EL (cell line): Measurements from ENCODE around the gene EPHA1.

Experiments
- DNase-seq: peaks from one replicate; pipeline ENCODE4 v3.0.0-alpha.2; 2016

Gene EPHA1

GRCh38 chr7:143408686-143409561 lies at the start of gene EPHA1:
Gene EPHA1, minus strand, starts transcription at chr7:143408856. Its CDS starts 51 bp downstream, at chr7:143408805.
- no peak for DNase-seq

GRCh38 chr7:143458263-143458662 lies 49.6 kb upstream of the EPHA1 start:
- DNase-seq: peak; percentile 67

- peak; percentile 50 for DNase-seq
Measured at GRCh38 chr7:143456992-143457793, 48.5 kb upstream of the EPHA1 start.

- DNase-seq: no peak
Measured at GRCh38 chr7:143455942-143456341, 47.3 kb upstream of the EPHA1 start.

- no peak for DNase-seq
Measured at GRCh38 chr7:143455491-143455890, 46.8 kb upstream of the EPHA1 start.

- peak; percentile 4 for DNase-seq
Measured at GRCh38 chr7:143454091-143454680, 45.5 kb upstream of the EPHA1 start.

- DNase-seq: no peak
Measured at GRCh38 chr7:143452495-143452894, 43.8 kb upstream of the EPHA1 start.

GRCh38 chr7:143451746-143452145 lies 43.1 kb upstream of the EPHA1 start:
- DNase-seq: no peak

- DNase-seq: no peak
Measured at GRCh38 chr7:143451122-143451521, 42.5 kb upstream of the EPHA1 start.

GRCh38 chr7:143449793-143450192 lies 41.1 kb upstream of the EPHA1 start:
- DNase-seq: no peak

GRCh38 chr7:143448429-143448828 lies 39.8 kb upstream of the EPHA1 start:
- DNase-seq: no peak

GRCh38 chr7:143447466-143447865 lies 38.8 kb upstream of the EPHA1 start:
- no peak for DNase-seq

- DNase-seq: no peak
Measured at GRCh38 chr7:143444785-143445184, 36.1 kb upstream of the EPHA1 start.

GRCh38 chr7:143444063-143444782 lies 35.6 kb upstream of the EPHA1 start:
- no peak for DNase-seq

- DNase-seq: no peak
Measured at GRCh38 chr7:143443153-143443552, 34.5 kb upstream of the EPHA1 start, which contains the start of gene TAS2R60. Gene TAS2R60, plus strand, starts transcription at chr7:143443453. Its CDS starts 0 bp downstream, at chr7:143443453.

- DNase-seq: no peak
Measured at GRCh38 chr7:143439866-143440265, 31.2 kb upstream of the EPHA1 start.

- no peak for DNase-seq
Measured at GRCh38 chr7:143437578-143437977, 28.9 kb upstream of the EPHA1 start.

GRCh38 chr7:143436325-143436946 lies 27.8 kb upstream of the EPHA1 start:
- DNase-seq: no peak

- no peak for DNase-seq
Measured at GRCh38 chr7:143435266-143435665, 26.6 kb upstream of the EPHA1 start.

GRCh38 chr7:143434660-143435059 lies 26.0 kb upstream of the EPHA1 start:
- peak; percentile 47 for DNase-seq

- DNase-seq: no peak
Measured at GRCh38 chr7:143433759-143434158, 25.1 kb upstream of the EPHA1 start.

- DNase-seq: no peak
Measured at GRCh38 chr7:143431109-143431508, 22.5 kb upstream of the EPHA1 start.
